GM19452 (cell line): ENCODE measurements around the gene AGPAT4.
"Not testable (repeated sequence)": the region's sequence is repeated elsewhere in the genome, so short reads cannot be mapped to it uniquely, and the experiment has no call there.

Experiments
- ATAC-seq: cut with Tn5 transposase; IDR thresholded peaks from one replicate; pipeline ENCODE4 v1.9.1; 2021; ENCODE audit not compliant: unreplicated experiment

Gene AGPAT4, protein sequence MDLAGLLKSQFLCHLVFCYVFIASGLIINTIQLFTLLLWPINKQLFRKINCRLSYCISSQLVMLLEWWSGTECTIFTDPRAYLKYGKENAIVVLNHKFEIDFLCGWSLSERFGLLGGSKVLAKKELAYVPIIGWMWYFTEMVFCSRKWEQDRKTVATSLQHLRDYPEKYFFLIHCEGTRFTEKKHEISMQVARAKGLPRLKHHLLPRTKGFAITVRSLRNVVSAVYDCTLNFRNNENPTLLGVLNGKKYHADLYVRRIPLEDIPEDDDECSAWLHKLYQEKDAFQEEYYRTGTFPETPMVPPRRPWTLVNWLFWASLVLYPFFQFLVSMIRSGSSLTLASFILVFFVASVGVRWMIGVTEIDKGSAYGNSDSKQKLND

GRCh38 chr6:161273752-161274487 lies at the start of gene AGPAT4:
Gene AGPAT4, minus strand, starts transcription at chr6:161274061. Its CDS starts 41,848 bp downstream, at chr6:161232213.
- peak; percentile 97 for ATAC-seq

GRCh38 chr6:161319231-161319630 lies 45.4 kb upstream of the AGPAT4 start:
- ATAC-seq, result no peak

- ATAC-seq, result no peak
Observed at GRCh38 chr6:161318456-161318855, 44.6 kb upstream of the AGPAT4 start.

DNA sequence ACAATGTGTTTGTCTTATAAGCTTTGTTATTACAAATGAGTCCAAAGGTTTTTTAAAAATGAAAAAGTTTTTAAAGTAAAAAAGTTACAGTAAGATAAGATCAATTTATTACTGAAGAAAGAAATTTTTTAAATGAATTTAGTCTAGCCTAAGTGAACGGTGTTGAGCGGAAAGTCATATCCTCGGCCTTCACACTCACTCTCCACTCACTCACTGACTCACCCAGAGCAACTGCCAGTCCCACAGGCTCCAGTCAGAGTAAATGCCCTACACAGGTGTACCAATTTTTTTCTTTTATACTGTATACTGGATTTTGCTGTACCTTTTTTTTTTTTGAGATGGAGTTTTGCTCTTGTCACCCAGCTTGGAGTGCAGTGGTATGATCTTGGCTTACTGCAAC lies 42.7 kb upstream of the AGPAT4 start:
- ATAC-seq, result no peak

DNA sequence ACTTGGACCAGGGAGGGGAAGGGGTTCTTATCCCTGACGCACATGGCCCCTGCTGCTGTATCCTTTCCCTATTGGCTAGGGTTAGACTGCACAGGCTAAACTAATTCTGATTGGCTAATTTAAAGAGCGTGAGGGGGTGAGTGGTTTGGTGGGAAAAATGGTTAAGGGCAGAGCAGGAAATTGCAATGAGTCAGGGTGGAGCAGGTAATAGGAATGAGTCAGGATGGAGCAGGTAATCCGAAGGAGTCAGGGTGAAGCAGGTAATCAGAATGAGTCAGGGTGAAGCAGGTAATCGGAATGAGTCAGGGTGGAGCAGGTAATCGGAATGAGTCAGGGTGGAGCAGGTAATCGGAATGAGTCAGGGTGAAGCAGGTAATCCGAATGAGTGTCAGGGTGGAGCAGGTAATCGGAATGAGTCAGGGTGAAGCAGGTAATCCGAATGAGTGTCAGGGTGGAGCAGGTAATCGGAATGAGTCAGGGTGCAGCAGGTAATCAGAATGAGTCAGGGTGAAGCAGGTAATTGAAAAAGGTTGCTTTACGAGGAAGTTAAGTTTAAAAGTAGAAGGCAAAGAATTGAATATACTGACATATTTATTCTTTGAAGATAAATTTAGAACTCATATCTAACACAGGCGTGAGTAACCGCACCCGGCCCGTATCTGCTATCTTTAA lies 41.5 kb upstream of the AGPAT4 start:
- ATAC-seq, result not testable (repeated sequence)

GRCh38 chr6:161314541-161315245 lies 40.8 kb upstream of the AGPAT4 start:
- ATAC-seq, result not testable (repeated sequence)

GRCh38 chr6:161313940-161314509 lies 40.2 kb upstream of the AGPAT4 start:
- ATAC-seq, result no peak

DNA sequence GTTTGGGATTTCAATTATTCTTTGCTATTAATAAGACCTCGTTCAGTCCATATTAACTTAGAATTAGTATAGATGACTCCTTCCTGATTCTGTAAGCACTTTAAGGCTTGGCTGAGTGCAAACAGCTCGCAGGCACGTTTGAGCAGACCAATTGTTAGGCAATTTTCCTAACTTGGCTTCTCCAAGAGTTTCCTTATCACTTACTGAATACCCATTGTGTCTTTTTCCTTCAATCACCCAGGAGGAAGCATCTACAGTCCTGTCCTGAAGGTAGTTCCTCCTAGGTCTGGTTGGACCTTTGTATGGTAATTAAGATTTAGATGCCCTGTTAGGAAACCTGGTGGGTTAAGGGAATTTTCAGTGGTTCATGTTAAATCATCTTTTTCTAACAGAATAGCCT lies 39.6 kb upstream of the AGPAT4 start:
- not testable (repeated sequence) for ATAC-seq

GRCh38 chr6:161309774-161310173 lies 35.9 kb upstream of the AGPAT4 start:
- ATAC-seq, result not testable (repeated sequence)

DNA sequence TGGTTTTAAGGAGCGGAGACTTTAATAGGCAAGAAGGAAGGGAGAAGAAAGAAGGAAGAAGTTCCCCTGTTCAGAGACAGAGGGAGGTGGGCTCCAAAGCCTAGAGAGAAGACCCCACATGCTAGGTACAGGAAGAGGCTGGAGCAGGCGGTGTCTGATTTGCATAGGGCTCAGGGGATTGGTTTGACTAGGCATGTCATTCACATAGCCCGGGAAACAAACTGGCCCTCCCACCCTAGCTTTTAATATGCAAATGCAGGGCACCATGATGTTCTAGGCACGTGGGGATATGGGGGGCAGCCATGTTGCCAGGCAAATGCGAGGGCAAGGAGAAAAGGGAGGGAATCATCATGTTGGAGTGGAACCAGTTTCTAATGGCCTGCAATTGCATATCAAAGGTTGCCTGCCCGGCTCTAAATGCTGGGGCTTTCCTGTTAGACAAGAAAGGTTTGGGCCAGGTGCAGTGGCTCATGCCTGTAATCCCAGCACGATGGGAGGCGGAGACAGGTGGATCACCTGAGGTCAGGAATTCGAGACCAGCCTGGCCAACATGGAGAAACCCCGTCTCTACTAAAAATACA lies 34.3 kb upstream of the AGPAT4 start:
- no peak for ATAC-seq

DNA sequence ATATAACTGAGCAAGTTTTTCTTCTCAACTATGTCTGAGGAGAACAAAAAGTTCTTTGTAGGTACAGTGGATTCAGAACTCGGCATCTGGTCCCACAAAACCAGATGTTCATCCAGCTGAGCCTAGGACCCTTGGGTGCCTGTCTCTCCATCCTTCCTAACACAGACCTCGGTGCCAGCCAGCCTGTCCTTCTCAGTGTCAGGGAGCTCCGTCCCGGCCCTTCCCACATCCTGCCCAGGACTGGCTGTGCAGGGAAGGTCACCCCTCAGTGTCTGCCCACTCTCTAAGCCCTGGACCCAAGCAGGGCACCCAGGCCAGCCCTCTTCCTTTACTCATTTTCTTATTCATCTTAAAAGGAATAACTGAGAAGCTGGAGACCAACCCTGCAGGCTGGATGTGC lies 32.0 kb upstream of the AGPAT4 start:
- no peak for ATAC-seq

GRCh38 chr6:161303628-161304340 lies 29.9 kb upstream of the AGPAT4 start:
- ATAC-seq, result no peak

DNA sequence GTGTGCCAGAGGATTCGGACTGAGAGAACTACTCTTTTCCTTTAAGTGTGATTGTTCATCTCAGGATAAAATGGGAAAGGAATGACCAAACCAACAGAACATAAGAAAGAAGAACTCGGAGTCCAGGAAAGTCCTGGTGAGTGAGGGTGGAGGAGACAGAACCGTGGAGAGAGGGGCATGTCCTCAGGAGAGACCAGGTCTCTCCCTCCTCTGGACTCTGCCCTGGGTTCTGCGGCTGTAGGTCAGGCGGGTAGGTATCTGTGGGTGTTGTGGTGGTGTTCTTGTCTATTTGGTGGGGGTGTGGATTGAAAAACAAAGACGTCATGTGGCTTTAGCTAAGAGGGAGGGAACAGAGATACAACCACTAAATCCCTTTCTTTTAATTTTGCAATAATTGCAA lies 29.1 kb upstream of the AGPAT4 start:
- ATAC-seq, result no peak

DNA sequence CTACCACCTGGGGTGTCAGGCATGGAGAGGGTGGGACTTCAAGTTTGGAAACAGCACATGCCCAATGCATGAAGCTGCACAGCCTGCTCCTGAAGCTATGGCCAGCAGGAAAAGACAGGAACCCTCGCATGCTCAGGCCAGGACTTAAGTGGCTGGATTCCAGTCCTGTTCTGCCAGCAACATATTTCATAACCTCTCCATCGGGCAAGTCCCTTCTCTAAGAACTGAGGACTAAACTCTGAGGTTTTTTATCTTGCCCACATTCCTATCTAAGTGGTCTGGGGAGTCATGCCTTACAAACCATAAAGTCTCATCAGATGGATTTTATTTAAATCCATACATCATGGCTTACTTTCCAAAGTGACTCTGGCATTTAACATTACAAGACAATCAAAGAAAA lies 27.5 kb upstream of the AGPAT4 start:
- no peak for ATAC-seq

GRCh38 chr6:161300823-161301222 lies 27.0 kb upstream of the AGPAT4 start:
- ATAC-seq, result no peak

- no peak for ATAC-seq
Observed at GRCh38 chr6:161299726-161300125, 25.9 kb upstream of the AGPAT4 start.

- ATAC-seq, result no peak
Observed at GRCh38 chr6:161295784-161296183, 21.9 kb upstream of the AGPAT4 start.

GRCh38 chr6:161292650-161293281 lies 18.9 kb upstream of the AGPAT4 start:
- no peak for ATAC-seq

DNA sequence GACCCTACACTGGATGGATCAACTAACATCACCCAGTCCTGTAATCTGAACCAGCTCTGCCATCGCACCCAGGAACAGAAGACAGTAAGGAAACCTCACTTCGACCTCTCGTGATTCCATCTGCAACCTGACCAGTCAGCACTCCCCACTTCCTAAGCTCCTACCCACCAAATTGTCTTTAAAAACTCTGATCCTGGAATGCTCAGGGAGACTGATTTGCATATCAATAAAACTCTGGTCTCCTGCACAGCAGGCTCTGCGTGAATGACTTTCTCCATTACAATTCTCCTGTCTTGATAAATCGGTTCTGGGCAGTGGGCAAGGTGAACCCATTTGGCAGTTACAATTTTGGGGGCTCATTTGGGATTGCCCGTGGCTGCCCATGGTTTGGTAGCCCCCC lies 18.3 kb upstream of the AGPAT4 start:
- no peak for ATAC-seq
